ENCODE results near the gene COL15A1.
"Not testable (repeated sequence)": the region's sequence is repeated elsewhere in the genome, so short reads cannot be mapped to it uniquely, and the experiment has no call there.

The COL15A1 gene

GRCh38 chr9:99092643-99093491 is 149.2 kb downstream of the COL15A1 start:
- DNase-seq = peak; percentile 11 to 21

DNA sequence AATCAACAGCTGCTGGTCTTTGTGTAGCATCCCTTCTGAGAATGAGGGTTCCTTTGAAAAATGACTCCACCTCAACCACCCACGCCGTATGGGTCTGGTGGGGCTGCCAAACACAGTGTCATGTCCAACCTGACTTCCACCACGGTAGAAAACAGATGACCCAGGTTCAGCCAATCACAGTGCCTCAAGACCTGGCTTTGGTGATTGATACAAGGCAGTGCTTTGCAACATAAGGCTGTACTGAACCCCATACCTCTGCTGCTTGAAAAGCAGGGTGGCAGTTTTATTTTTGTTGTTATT is 149.7 kb downstream of the COL15A1 start:
- DNase-seq = no peak

GRCh38 chr9:99095565-99095964 is 151.9 kb downstream of the COL15A1 start:
- DNase-seq = no peak

DNA sequence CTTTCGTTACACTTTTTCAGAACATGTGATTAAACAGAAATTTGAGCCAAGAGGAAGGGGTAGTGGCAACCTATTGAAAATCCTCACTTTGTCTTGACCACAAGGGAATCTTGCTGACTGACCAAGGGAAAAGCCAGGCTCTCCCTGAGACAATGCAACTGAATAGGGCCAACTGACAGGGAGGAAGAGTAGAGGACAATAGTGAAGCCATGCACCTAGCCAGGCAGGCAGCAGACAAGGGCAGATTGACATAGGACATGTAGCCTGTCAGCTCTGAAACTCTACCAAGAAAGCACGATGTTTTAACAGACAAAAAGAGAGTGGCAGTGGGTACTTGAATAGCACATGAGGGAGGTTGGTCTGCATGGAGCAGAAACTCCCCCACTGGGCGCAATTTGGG is 152.7 kb downstream of the COL15A1 start:
- DNase-seq = no peak

DNA sequence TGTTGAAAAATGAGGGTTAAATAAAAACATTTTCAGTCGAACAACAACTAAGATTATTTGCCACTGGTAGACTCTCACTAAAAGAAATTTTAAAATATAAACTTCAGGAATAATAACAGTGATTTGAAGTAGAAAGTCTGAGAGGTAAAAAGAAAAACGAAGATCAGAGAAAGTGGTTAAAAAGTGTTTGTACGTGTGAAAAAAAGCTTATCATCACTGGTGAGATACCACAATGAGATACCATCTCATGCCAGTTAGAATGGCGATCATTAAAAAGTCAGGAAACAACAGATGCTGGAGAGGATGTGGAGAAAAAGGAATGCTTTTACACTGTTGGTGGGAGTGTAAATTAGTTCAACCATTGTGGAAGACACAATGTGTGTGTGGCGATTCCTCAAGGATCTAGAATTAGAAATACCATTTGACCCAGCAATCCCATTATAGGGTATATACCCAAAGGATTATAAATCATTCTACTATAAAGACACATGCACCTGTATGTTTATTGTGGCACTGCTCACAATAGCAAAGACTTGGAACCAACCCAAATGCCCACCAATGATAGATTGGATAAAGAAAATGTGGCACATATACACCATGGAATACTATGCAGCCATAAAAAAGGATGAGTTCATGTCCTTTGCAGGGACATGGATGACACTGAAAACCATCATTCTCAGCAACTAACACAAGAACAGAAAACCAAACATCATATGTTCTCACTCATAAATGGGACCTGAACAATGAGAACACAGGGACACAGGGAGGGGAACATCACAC is 156.3 kb downstream of the COL15A1 start:
- not testable (repeated sequence) for DNase-seq

DNA sequence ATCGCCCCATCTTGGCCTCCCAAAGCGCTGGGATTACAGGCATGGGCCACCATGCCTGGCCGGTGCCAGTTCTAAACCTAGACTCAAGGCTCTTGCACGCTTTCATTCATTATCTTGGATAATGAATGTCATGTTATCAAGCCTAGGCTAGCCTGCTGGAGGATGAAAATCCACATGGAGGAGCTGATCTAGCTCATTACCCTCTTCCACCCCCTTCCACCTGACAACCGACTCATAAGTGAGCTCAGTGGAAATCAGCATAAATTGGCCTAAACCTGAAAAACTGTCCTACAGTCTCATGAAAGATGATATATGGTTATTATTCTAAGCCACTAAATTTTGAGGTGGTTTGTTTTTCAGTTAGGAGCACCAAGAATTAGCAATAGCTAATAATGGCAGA is 157.6 kb downstream of the COL15A1 start:
- no peak for DNase-seq

GRCh38 chr9:99101812-99102211 is 158.1 kb downstream of the COL15A1 start:
- DNase-seq = no peak

DNA sequence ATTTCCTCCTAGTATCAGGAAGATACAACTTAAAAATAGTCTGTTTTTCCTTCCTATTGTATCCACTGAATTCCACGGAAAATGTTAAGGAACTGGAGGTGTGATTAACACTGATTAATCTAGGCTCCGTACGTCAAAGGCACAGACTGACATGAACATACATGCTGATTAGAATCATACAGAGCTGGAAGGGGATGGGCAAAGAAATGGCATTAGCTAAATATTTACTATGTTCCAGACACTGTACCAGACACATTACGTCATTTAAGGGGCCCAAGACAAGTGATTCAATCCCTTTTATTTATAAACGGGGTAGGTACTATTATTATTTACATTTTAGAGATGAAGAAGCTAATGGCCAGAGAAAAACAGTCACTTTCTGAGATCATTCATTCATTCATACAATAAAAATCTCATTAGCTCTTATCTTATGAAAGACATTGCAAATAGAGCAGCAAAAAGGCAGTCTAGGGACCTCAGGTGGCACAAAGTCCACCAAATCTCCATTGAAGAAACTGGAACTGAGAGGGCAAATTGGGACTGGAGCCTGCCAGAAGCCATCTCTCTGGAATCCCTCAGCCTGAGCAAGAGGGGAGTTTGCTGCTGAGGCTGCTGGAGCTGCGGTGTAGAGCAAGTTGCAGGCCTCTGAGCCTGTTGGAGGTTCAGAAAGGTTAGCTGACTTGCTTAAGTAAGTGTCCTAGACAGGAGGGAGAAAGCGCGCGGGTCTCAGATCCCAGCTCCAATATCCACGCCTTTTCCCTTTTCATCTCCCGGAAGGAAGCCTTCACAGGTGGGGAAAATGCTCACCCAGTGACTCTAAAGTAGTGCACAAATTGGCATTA is 159.6 kb downstream of the COL15A1 start:
- no peak for DNase-seq

DNA sequence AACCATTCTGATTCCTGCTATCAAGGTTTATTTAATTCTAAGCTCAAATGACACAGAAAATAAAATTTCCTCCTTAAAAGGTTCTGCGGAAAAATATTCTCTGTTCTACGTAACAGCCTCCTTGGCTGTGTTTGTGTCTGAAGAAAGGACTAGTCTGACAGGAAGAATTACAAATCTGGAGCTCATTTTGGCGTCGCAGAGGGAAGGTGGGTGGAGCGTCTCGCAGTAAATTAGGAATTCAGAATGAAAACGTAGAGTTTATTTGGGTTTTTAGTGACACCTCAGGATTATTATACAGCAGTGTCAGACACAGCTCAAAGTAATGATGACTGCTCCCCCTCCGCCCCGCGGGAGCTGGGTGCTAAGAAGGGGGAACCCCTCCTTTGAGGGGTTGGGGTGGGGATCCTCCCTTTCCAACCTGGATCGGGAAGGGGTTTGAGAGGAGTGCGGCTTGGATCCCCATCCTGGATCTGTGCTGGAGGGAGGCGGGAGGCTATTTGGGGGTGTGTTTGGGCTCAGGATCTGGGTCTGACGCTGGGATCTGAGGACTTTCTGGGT is 160.3 kb downstream of the COL15A1 start:
- DNase-seq = no peak

DNA sequence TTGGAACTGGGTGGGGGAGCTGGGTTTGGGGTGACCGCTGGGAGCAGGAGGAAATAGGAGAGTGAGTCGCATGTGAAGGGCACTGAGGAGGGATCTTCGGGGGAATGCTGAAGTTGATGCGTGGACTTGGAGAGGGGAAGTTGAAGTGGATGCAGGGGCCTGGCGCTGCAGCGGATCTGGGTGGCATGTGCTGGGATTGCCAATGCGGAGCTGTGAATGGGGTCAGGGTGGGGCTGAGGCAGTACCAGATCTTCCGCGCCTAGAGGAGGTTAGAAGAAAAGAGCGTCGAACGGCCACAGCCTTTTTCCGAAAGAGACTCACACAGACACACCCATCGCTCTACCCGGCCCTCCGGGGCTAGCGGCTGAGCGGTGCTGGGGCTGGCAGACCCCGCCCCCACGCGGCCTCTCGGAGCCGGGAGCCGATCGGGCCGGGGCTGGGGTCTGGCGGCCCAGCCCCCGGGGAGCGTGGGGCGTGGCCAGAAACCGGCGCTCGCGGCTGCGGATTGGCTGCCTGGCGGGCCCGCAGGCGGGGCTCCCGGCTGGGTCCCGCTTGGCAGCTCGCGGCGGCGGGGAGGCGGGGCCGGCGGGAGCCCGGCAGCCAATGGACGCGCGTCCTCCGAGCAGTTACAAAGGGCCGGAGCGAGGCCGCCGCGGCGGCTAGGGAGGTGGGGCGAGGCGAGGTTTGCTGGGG is 160.9 kb downstream of the COL15A1 start, which contains the start of gene TGFBR1:
TSS of gene TGFBR1 (plus strand) at position 655 of the 693 bp plus-strand sequence. CDS start 93 bp downstream, outside the sequence.
- peak; percentile 84 to 87 for DNase-seq

GRCh38 chr9:99105152-99106043 is 161.7 kb downstream of the COL15A1 start:
- DNase-seq = peak; percentile 2 to 8

DNA sequence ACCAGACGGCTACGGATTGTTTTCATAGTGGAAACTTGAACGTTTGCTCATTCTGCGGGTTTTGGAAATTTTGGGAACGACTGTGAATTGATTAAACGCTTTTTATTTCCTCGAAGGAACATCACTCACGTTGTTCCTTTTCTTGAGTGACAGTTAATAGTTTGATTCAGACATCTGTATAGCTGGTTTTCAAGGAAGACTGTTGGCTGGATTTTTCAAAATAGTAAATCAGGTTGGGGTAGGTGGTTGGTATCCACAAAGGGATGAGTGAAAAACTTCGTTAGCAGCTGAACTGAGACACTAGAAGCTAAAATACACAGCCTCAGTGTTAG is 162.3 kb downstream of the COL15A1 start:
- DNase-seq = no peak

GRCh38 chr9:99107421-99107820 is 163.7 kb downstream of the COL15A1 start:
- no peak for DNase-seq

- no peak for DNase-seq
Measured at GRCh38 chr9:99108131-99108530, 164.4 kb downstream of the COL15A1 start.

- no peak for DNase-seq
Measured at GRCh38 chr9:99109522-99109921, 165.8 kb downstream of the COL15A1 start.

GRCh38 chr9:99112750-99113413 is 169.2 kb downstream of the COL15A1 start:
- DNase-seq = peak in 1 of 2 experiments; percentile 12

DNA sequence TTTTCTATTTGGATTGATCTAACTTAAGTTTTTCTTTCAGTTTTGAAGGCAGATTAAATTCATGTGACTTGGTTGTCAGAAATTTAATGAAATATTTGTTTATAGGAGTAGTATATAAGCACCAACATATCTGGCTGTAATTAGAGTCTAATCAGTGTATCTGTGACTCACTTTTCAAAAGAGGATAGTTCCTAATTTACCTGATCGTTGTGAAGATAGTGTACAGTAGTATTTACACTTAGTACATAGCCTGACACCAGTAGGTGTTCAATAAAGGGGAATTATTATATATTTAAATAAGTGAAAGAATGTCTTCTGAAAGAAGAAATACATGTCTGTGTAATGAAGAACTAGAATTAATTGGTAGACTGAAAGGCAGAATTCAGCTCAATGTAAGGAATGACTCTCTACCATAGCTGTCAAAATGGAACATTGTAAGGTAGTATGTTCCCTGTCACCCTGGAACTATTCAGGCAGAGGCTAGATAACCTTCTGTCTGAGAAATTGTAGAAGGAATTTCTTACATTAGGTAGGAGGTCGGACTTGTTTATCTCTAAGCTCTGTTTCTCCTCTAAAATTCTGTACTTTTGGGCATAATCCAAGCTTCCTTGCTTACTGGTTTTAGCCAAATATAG is 169.8 kb downstream of the COL15A1 start:
- no peak for DNase-seq

DNA sequence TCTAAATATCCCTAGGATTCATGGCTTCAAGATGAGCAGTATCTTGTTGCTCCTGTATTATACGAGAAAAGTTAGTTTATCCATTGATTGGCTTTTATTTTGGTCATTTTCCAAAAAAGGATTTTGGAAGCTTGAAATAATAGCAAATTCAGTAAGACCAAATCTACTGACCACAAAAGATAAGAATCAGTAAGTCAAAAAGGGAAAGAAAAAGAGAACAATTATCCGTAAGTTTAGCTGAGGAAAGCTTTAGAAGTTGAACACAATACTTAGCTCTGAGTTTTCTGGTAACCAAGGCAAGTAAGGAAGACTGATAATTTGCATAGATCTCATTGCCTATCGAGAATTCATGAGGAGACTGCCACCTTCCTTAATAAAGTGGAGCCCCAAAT is 170.3 kb downstream of the COL15A1 start:
- no peak for DNase-seq

GRCh38 chr9:99114846-99115500 is 171.3 kb downstream of the COL15A1 start:
- no peak for DNase-seq

GRCh38 chr9:99116003-99116411 is 172.3 kb downstream of the COL15A1 start:
- no peak for DNase-seq

All from activated CD4-positive, alpha-beta T cell treated with anti-CD3 and anti-CD28 coated beads, Interleukin-2, amount 50 U/mL, for 4 hours (primary cell).